ENCODE results near the gene B3GNT3. TPM values are rescaled to one million over a fixed set of nuclear protein-coding genes. Genes with fewer than 3 reads are reported as not detected.
A peak's percentile ranks its signal among the peaks of the same experiment; 100 is the strongest.

Gene B3GNT3, protein sequence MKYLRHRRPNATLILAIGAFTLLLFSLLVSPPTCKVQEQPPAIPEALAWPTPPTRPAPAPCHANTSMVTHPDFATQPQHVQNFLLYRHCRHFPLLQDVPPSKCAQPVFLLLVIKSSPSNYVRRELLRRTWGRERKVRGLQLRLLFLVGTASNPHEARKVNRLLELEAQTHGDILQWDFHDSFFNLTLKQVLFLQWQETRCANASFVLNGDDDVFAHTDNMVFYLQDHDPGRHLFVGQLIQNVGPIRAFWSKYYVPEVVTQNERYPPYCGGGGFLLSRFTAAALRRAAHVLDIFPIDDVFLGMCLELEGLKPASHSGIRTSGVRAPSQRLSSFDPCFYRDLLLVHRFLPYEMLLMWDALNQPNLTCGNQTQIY
- total RNA-seq (2021; ENCODE audit: unreplicated experiment) (22.2 TPM), Bru-seq, nascent RNA (percentile 64 among the genes with signal in this experiment), BruChase-seq, experiment 1, labeled RNA remaining after a 6-hour chase (percentile 63 among the genes with signal in this experiment), BruChase-seq, experiment 2, labeled RNA remaining after a 2-hour chase (percentile 63 among the genes with signal in this experiment)
- 30.3 and 34.5 TPM in 2 replicates for polyA plus RNA-seq (2012)
- long read RNA-seq, transcript B3GNT3-201 (3 exons, 2,226 nt): major isoform, 17 of 44 reads
- long read RNA-seq, partial matches to known transcripts: 24 of 44 reads
- long read RNA-seq, other reads (novel, unspliced or antisense): 2 of 44 reads

DNA sequence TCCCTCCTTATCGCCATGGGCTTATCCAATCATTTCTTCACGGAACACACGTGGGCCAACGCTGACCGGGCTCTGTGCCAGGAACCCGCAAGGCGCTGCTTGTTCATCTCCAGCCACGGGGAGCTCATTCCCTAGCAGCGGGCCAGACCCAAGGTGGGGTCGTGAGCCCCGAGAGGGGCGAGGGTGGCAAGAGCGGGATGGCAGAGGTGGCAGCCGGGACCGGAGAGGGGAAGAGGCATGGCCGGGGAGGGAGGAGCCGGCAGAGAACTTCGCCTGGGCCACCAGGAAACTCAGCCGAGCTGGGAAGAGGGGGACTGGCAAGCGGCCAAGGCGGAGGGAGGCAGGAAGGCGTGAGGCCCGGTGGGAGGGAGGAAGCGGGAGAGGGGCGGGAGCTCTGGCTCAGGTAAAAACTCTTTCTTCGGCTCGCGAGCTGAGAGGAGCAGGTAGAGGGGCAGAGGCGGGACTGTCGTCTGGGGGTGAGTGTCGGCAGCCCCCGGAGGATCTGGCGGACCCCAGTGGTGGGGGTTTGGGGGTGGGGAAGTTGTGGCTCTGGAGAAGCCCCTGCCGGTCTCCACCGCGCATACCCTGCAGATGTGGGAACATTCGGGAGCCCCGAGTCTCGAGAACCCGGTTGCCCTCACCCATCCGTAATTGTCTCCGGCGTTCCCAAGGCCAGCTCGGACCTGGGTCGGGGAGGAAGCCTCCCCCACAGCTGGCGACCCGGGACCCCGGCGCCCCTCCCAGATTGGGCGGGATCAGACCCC lies at the start of gene B3GNT3:
B3GNT3 (plus strand) TSS at position 408 of the 764 bp plus-strand sequence. CDS start 12,670 bp downstream, outside the sequence.
- Histone ChIP-seq H3K9me2 (ENCODE audit: insufficient read depth) (no peaks in the 10 kb centered on the region), H3K36me3 (ENCODE audit: control insufficient read depth in 1 of 2, insufficient read depth in 2 of 2, low read length in 2 of 2) (no peaks in the 10 kb centered on the region), H3K4me2 (ENCODE audit: low read length) (peak within 1 kb of the TSS; percentile 93), H3K4me3 (replicated peaks in 1 of 2; ENCODE audit: low read depth in 1 of 2, low read length in 2 of 2) (peak within 1 kb of the TSS; percentile 75 to 90), H4K20me1 (ENCODE audit: insufficient read depth) (no peaks in the 10 kb centered on the region), H3K27ac (ENCODE audit: low read depth, low read length) (peak within 1 kb of the TSS; percentile 84), H3K9ac (ENCODE audit: low read length) (peak within 1 kb of the TSS; percentile 86), H3K9me3 (ENCODE audit: control insufficient read depth in 1 of 2, insufficient read depth in 1 of 2, low read depth in 1 of 2, low read length in 2 of 2) (no peaks in the 10 kb centered on the region), H3K79me2 (ENCODE audit: insufficient read depth, low read length) (peaks cover 39% of the 10 kb centered on the region), H2AFZ (ENCODE audit: low read depth, low read length, poor library complexity, severe bottlenecking) (peak within 1 kb of the TSS; percentile 69), H3K4me1 (ENCODE audit: control insufficient read depth in 1 of 2, insufficient read depth in 2 of 2, low read length in 2 of 2) (peaks cover 64 to 93% of the 10 kb centered on the region in 2 experiments), H3K27me3 (ENCODE audit: insufficient read depth, low read length) (no peaks in the 10 kb centered on the region)
- ATAC-seq (peak; percentile 50), DNase-seq (ENCODE audit: low read depth, low spot score) (peak; percentile 83)
- RAD21 ChIA-PET (ENCODE audit: low non-redundant PET in 1 of 2, low total read pairs in 2 of 2, uncharacterized antibody in 2 of 2, unreplicated experiment in 2 of 2): no interaction called here
- intact Hi-C loops (cut with micrococcal nuclease): loop anchor here (1.0 to 5.0 kb wide), 2 partner anchors 47 to 60 kb away; no protein-coding TSS in a partner anchor
- CTCF ChIA-PET: interaction anchor here (0.6 to 2.7 kb wide), 7 partner anchors 10 to 138 kb away, joined by 3 to 10 read pairs (median 4); partner anchors contain the start of genes CCDC124 and RPL18A
- TSS peak; percentile 76 for BruUV-seq (replicated peaks)
- POLR2A ChIA-PET: interaction anchor here (0.9 to 3.4 kb wide), 11 partner anchors 10 to 490 kb away, joined by 3 to 20 read pairs (median 3); partner anchors contain the start of genes MRPL34, MVB12A and RPL18A
- TF ChIP-seq SP1 (IDR thresholded peaks at IDR 0.05; ENCODE audit: low read depth): peak; percentile 61
- TF ChIP-seq, protein P1, sequence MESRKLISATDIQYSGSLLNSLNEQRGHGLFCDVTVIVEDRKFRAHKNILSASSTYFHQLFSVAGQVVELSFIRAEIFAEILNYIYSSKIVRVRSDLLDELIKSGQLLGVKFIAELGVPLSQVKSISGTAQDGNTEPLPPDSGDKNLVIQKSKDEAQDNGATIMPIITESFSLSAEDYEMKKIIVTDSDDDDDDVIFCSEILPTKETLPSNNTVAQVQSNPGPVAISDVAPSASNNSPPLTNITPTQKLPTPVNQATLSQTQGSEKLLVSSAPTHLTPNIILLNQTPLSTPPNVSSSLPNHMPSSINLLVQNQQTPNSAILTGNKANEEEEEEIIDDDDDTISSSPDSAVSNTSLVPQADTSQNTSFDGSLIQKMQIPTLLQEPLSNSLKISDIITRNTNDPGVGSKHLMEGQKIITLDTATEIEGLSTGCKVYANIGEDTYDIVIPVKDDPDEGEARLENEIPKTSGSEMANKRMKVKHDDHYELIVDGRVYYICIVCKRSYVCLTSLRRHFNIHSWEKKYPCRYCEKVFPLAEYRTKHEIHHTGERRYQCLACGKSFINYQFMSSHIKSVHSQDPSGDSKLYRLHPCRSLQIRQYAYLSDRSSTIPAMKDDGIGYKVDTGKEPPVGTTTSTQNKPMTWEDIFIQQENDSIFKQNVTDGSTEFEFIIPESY (IDR thresholded peaks at IDR 0.05; ENCODE audit: extremely low read depth, insufficient replicate concordance, low read length): no peak
- no peak for TF ChIP-seq EGR1 (IDR thresholded peaks at IDR 0.05; ENCODE audit: low read depth)
- no peak for TF ChIP-seq ZNF274 (IDR thresholded peaks at IDR 0.05; ENCODE audit: low read depth, low read length)
- no peak for TF ChIP-seq ELF1 (IDR thresholded peaks at IDR 0.05; ENCODE audit: borderline replicate concordance, low read depth)
- peak; percentile 73; the same call in 1 of the 2 replicates for TF ChIP-seq CBX3 (IDR thresholded peaks at IDR 0.05; ENCODE audit: low read depth)
- no peak for TF ChIP-seq ATF3 (IDR thresholded peaks at IDR 0.05)
- no peak for TF ChIP-seq EZH2 (IDR thresholded peaks at IDR 0.05)
- TF ChIP-seq YY1 (IDR thresholded peaks at IDR 0.05; ENCODE audit: extremely low read depth, insufficient replicate concordance, low read depth, low read length): peak; percentile 8
- TF ChIP-seq MAX (IDR thresholded peaks at IDR 0.05): peak; percentile 95
- TF ChIP-seq TCF7L2 (IDR thresholded peaks at IDR 0.05; ENCODE audit: borderline replicate concordance, extremely low read depth, insufficient read depth, insufficient read length): peak; percentile 81
- peak; percentile 42 for TF ChIP-seq POLR2A (IDR thresholded peaks at IDR 0.05; ENCODE audit: borderline replicate concordance, extremely low read depth, insufficient read depth, insufficient read length)
- peak; percentile 87 for TF ChIP-seq POLR2AphosphoS5 (IDR thresholded peaks at IDR 0.05; ENCODE audit: low read depth, low read length)

Measured in HCT116 (cell line).